Measurements from ENCODE around the gene KCNMA1. TPM values are rescaled to one million over a fixed set of nuclear protein-coding genes. Genes with fewer than 3 reads are reported as not detected.

KCNMA1 gene
- total RNA-seq, 1 donor from 2014 or later: 94.3 TPM

GRCh38 chr10:77419056-77419455 is 218.6 kb downstream of the KCNMA1 start:
- Histone ChIP-seq H3K9me3 (no peaks in the 10 kb centered on the region), H3K27me3 (no peaks in the 10 kb centered on the region), H3K4me3 (no peak overlapping the region), H3K27ac (no peak overlapping the region), H3K4me1 (peaks cover 48% of the 10 kb centered on the region), H3K36me3 (no peaks in the 10 kb centered on the region)
- TF ChIP-seq POLR2A (IDR thresholded peaks at IDR 0.05) (no peak), POLR2AphosphoS5 (IDR thresholded peaks at IDR 0.05; ENCODE audit: insufficient read depth in 1 of 2, low read depth in 1 of 2) (no peak), CTCF (IDR thresholded peaks at IDR 0.05) (no peak)
- intact Hi-C loops (cut with DNase I): no loop called here
- DNase-seq (ENCODE audit: extremely low spot score in 2 of 2): no peak

- Histone ChIP-seq H3K9me3 (no peaks in the 10 kb centered on the region), H3K27ac (peak overlapping the region; percentile 55), H3K4me3 (peak overlapping the region in 1 of 2 donors; percentile 11), H3K36me3 (no peaks in the 10 kb centered on the region), H3K27me3 (no peaks in the 10 kb centered on the region), H3K4me1 (peaks cover 48% of the 10 kb centered on the region)
- DNase-seq (ENCODE audit: extremely low spot score in 2 of 2): no peak
- TF ChIP-seq CTCF (IDR thresholded peaks at IDR 0.05) (no peak), POLR2A (IDR thresholded peaks at IDR 0.05) (no peak), POLR2AphosphoS5 (IDR thresholded peaks at IDR 0.05; ENCODE audit: insufficient read depth in 1 of 2, low read depth in 1 of 2) (no peak)
- intact Hi-C loops (cut with DNase I): no loop called here
These were observed 219.6 kb downstream of the KCNMA1 start for GRCh38 chr10:77417806-77418640.

- DNase-seq (ENCODE audit: extremely low spot score in 2 of 2): no peak
- Histone ChIP-seq H3K36me3 (no peaks in the 10 kb centered on the region), H3K4me3 (peak overlapping the region in 1 of 2 donors; percentile 11), H3K27me3 (no peaks in the 10 kb centered on the region), H3K4me1 (peaks cover 48% of the 10 kb centered on the region), H3K9me3 (no peaks in the 10 kb centered on the region), H3K27ac (peak overlapping the region; percentile 55)
- TF ChIP-seq POLR2A (IDR thresholded peaks at IDR 0.05) (no peak), CTCF (IDR thresholded peaks at IDR 0.05) (no peak), POLR2AphosphoS5 (IDR thresholded peaks at IDR 0.05; ENCODE audit: insufficient read depth in 1 of 2, low read depth in 1 of 2) (no peak)
- intact Hi-C loops (cut with DNase I): no loop called here
These were observed 220.2 kb downstream of the KCNMA1 start for GRCh38 chr10:77417359-77417758.

- Histone ChIP-seq H3K27me3 (no peaks in the 10 kb centered on the region), H3K36me3 (no peaks in the 10 kb centered on the region), H3K9me3 (no peaks in the 10 kb centered on the region), H3K4me3 (no peak overlapping the region), H3K27ac (peak overlapping the region; percentile 32), H3K4me1 (peaks cover 48% of the 10 kb centered on the region)
- intact Hi-C loops (cut with DNase I): no loop called here
- DNase-seq (ENCODE audit: extremely low spot score in 2 of 2): no peak
- TF ChIP-seq POLR2A (IDR thresholded peaks at IDR 0.05) (no peak), CTCF (IDR thresholded peaks at IDR 0.05) (no peak), POLR2AphosphoS5 (IDR thresholded peaks at IDR 0.05; ENCODE audit: insufficient read depth in 1 of 2, low read depth in 1 of 2) (no peak)
These were observed 221.1 kb downstream of the KCNMA1 start for GRCh38 chr10:77416311-77417135.

All from vagina (tissue), 2 donors.